ENCODE data around the gene MROH2A.

GRCh38 chr2:233822781-233823730, 44.9 kb downstream of the MROH2A start:
- TF ChIP-seq CTCF (IDR thresholded peaks at IDR 0.05), result no peak
- TF ChIP-seq POLR2A (IDR thresholded peaks at IDR 0.05), result no peak
